Measurements from ENCODE around the gene EN1. TPM values are rescaled to one million over a fixed set of nuclear protein-coding genes. Genes with fewer than 3 reads are reported as not detected.

Gene EN1
- total and polyA plus RNA-seq, 3 donors from 2014 or later = 0.20 to 0.71 (median 0.62) TPM

DNA sequence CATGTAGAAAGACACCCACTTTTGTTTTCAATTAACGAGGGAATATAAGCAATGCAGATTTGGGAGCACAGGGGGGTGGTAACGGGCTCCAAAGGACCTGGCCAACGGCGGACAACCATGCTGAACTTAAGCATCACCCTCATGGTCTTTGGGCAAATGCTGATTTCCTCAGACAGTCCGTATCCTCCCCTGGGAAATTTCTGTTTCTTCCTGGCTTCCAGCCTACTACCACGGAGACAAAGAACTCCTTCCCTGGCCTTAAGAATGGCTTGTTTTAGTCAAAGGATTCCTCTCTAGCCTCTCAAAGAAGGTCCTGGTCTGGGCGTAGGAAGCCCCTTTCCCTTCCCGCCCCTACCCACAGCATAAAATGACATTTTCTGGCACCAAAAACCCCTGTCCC lies 34.3 kb downstream of the EN1 start:
- Histone ChIP-seq H3K4me1 (no peaks in the 10 kb centered on the region), H3K36me3 (ENCODE audit: low read depth, missing control alignments) (no peaks in the 10 kb centered on the region), H3K27me3 (no peaks in the 10 kb centered on the region), H3K9me3 (no peaks in the 10 kb centered on the region), H3K4me3 (no peak overlapping the region), H3K27ac (no peak overlapping the region)
- intact Hi-C loops (cut with DNase I; ENCODE audit: low total_unique reads) = no loop called here
- no peak for DNase-seq
- TF ChIP-seq POLR2A (IDR thresholded peaks at IDR 0.05) = no peak
- TF ChIP-seq, protein P1, sequence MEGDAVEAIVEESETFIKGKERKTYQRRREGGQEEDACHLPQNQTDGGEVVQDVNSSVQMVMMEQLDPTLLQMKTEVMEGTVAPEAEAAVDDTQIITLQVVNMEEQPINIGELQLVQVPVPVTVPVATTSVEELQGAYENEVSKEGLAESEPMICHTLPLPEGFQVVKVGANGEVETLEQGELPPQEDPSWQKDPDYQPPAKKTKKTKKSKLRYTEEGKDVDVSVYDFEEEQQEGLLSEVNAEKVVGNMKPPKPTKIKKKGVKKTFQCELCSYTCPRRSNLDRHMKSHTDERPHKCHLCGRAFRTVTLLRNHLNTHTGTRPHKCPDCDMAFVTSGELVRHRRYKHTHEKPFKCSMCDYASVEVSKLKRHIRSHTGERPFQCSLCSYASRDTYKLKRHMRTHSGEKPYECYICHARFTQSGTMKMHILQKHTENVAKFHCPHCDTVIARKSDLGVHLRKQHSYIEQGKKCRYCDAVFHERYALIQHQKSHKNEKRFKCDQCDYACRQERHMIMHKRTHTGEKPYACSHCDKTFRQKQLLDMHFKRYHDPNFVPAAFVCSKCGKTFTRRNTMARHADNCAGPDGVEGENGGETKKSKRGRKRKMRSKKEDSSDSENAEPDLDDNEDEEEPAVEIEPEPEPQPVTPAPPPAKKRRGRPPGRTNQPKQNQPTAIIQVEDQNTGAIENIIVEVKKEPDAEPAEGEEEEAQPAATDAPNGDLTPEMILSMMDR (IDR thresholded peaks at IDR 0.05) = no peak
- WGBS, 2 donors = 58 to 59% methylated on average over 8 of the region's 8 CpGs

DNA sequence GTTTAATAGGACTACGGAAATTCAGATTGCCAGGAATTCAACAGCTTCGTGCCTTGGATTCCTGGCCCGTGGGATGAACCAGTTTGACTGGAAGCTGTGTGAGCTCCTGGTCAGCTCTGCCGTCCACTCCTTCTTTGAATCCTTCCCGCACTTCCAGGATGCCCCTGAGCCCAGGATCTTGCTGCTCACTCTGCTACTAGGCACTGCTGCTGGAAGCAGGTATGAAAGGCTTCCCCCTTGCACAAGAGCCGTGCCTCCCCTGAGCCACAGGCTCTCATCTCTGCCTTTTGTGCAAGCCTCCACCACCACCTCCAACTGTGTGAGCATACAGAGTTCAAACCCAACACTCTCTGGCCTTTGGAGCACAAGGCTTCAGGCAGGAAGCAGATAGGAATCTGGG lies 34.9 kb downstream of the EN1 start:
- H3K4me1 ChIP-seq = no peaks in the 10 kb centered on the region
- no peak overlapping the region for H3K4me3 ChIP-seq
- no peak for DNase-seq
- 53 to 75% methylated on average over 6 of the region's 6 CpGs for WGBS, 2 donors
- no peaks in the 10 kb centered on the region for H3K27me3 ChIP-seq
- no peaks in the 10 kb centered on the region for H3K9me3 ChIP-seq
- no peak for TF ChIP-seq POLR2A (IDR thresholded peaks at IDR 0.05)
- TF ChIP-seq, protein P1 (IDR thresholded peaks at IDR 0.05) = no peak
- no peak overlapping the region for H3K27ac ChIP-seq
- intact Hi-C loops (cut with DNase I; ENCODE audit: low total_unique reads) = no loop called here
- no peaks in the 10 kb centered on the region for H3K36me3 ChIP-seq (ENCODE audit: low read depth, missing control alignments)

DNA sequence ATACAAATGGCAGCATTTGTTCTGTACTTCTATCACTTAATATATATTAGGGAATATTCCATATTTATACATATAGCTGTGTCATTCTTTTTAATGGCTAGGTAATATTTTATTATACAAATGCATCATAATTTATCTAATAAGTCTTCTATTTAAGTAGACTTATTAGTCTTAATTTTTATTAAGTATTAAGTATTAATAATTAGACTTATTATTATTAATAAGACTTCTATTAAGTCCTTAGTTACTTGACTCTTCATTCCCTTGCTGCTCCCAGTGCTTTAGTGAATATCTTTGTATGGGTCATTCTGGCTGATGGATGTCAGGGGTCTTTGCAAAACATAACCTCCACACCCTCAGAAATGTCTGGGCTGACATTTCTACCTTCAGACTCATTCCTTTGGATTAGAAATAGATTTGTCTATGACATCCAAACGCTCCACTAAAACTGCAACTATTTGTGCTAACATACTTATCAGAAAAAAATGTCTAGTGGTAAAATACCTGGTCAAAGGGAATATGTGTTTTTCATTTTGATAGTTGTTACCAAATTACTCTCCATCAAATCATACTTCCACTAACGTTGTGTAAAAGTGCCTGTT lies 35.8 kb downstream of the EN1 start:
- no peaks in the 10 kb centered on the region for H3K9me3 ChIP-seq

DNA sequence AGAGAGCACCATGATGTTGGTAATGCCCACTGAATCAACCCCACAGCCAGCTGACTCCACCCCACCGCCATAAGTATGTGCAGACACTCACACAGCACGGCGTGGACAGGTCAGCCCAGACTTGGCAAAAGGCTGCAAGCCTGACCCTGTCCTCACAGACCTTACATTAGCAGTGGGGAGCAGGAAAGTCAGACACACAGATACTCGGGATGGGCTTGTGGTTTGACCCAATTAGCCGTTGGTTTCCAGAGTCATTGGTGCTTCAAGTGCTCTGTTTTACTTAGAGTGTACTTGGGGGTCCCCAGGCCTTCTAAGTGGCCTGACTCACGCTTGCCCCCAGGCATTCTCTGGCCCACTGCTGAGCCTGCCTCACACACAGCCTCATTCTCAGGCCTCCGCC lies 36.7 kb downstream of the EN1 start:
- no peak for DNase-seq
- Histone ChIP-seq H3K4me3 (no peak overlapping the region), H3K36me3 (ENCODE audit: low read depth, missing control alignments) (no peaks in the 10 kb centered on the region), H3K27me3 (no peaks in the 10 kb centered on the region), H3K27ac (no peak overlapping the region), H3K4me1 (no peaks in the 10 kb centered on the region), H3K9me3 (no peaks in the 10 kb centered on the region)
- intact Hi-C loops (cut with DNase I; ENCODE audit: low total_unique reads) = no loop called here
- WGBS, 2 donors = 90 to 95% methylated on average over 3 to 7 of the region's 7 CpGs
- TF ChIP-seq, protein P1 (IDR thresholded peaks at IDR 0.05) = no peak
- TF ChIP-seq POLR2A (IDR thresholded peaks at IDR 0.05) = no peak

More for the DNA sequence above, 35.8 kb downstream of the EN1 start:
- Histone ChIP-seq H3K4me1 (no peaks in the 10 kb centered on the region), H3K27ac (no peak overlapping the region), H3K27me3 (no peaks in the 10 kb centered on the region), H3K36me3 (ENCODE audit: low read depth, missing control alignments) (no peaks in the 10 kb centered on the region), H3K4me3 (no peak overlapping the region)
- TF ChIP-seq, protein P1 (IDR thresholded peaks at IDR 0.05) = no peak
- no peak for TF ChIP-seq POLR2A (IDR thresholded peaks at IDR 0.05)
- WGBS, 2 donors = 76 to 78% methylated on average over 2 of the region's 2 CpGs
- DNase-seq = no peak
- intact Hi-C loops (cut with DNase I; ENCODE audit: low total_unique reads) = no loop called here

DNA sequence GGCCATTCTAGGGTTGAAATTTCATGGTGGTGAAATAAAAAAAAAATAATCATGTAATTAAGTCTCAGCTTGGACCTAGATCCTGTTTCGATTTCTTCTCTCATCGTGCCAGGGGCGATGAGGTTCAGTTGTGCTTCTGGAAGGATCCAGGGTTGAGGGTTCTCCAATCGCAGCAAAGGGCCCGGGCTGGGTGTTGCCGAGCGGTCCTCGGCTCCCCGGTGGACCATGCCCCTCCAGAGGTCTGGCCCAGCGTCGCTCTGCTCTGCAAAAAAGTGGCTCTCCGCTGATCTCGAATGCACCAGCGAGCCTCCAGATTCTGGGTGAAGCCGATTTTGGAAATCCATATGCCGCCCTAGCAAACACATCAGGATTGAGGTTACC lies 39.0 kb downstream of the EN1 start:
- no peaks in the 10 kb centered on the region for H3K9me3 ChIP-seq
- DNase-seq = no peak
- no peak overlapping the region for H3K27ac ChIP-seq
- H3K36me3 ChIP-seq (ENCODE audit: low read depth, missing control alignments) = no peaks in the 10 kb centered on the region
- no peak for TF ChIP-seq POLR2A (IDR thresholded peaks at IDR 0.05)
- TF ChIP-seq, protein P1 (IDR thresholded peaks at IDR 0.05) = no peak
- no peaks in the 10 kb centered on the region for H3K27me3 ChIP-seq
- H3K4me3 ChIP-seq = peak overlapping the region in 1 of 2 donors; percentile 29
- WGBS, 2 donors = 7 to 11% methylated on average over 16 of the region's 16 CpGs
- intact Hi-C loops (cut with DNase I; ENCODE audit: low total_unique reads) = no loop called here
- no peaks in the 10 kb centered on the region for H3K4me1 ChIP-seq

All from testis (tissue), 3 donors.